T-helper 2 cell treated with Interferon-gamma antibody and Interleukin-4, amounts not matched to agents 100 ng/mL and 5 ng/mL, for 36 hours (primary cell): ENCODE results near the gene SUMO2. TPM values are rescaled to one million over a fixed set of nuclear protein-coding genes. Genes with fewer than 3 reads are reported as not detected.
"Not testable (repeated sequence)": the region's sequence is repeated elsewhere in the genome, so short reads cannot be mapped to it uniquely, and the experiment has no call there.

ENCODE experiments used
- intact Hi-C: fragments of 100-400 bp; cut with micrococcal nuclease; formaldehyde crosslinking; loops from one replicate; pipeline ENCODE4 v1.15.1; 2023
- total RNA-seq: library from RNA; stranded (reverse); gene quantifications from 2 replicates; pipeline ENCODE4 v1.2.3, GENCODE V29; 2022

Gene SUMO2
- total RNA-seq, result 545 and 551 TPM in 2 replicates

DNA sequence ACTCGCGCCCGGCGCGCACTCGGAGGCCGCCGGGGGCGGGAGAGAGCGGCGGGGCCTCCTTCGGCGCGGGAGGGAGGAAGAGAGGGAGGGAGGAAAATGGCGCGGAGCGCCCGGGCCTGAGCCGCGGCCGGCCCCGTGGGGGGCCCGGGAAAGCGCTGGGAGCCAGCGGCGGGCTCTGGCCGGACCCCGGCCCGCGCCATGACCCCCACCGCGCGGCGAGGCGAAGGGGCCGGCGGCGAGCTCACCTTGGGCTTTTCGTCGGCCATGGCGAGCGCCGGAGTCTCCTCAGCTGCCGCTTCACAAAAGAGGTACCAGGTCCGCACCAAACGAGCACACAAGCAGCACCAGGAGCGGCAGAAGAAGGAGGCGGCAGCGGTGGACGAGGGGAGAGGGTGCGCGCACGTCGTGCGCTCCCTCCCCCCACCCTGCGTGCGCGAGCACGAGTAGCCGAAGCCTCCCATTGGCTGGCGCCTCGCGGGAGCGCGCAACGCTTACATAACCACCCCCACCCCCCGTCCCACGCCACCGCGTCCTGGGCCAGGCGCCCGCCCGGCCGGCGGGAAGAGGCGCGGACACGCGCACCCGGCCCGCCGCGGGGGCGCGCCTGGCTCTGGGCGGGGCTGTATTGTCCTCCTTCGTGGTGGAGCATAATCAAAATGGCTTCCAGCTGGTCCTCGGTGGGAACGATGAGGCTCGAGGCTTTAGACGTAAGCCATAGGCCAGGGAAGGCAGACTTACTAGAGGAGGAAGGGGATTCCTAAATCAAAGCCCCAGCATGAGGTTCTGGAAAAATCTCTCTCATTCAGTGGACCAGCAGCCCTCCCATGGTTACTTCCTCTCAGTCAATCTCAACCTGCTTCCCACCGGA is at the start of gene SUMO2:
Gene SUMO2 (minus strand): TSS at position 391 of the 868 bp plus-strand sequence. CDS start 125 bp downstream, at position 266.
- intact Hi-C loops, result loop anchor here (1.0 to 5.0 kb wide), 4 partner anchors 22 to 136 kb away; partner anchors contain the start of genes ATP5PD, JPT1, KCTD2 and MIF4GD

- intact Hi-C loops, result no loop called here
Observed at GRCh38 chr17:75231741-75232464, 49.1 kb upstream of the SUMO2 start.

- intact Hi-C loops, result no loop called here
Observed at GRCh38 chr17:75231071-75231470, 48.3 kb upstream of the SUMO2 start.

- intact Hi-C loops, result no loop called here
Observed at GRCh38 chr17:75228847-75229246, 46.1 kb upstream of the SUMO2 start.

GRCh38 chr17:75228305-75228704 is 45.5 kb upstream of the SUMO2 start:
- intact Hi-C loops, result no loop called here

DNA sequence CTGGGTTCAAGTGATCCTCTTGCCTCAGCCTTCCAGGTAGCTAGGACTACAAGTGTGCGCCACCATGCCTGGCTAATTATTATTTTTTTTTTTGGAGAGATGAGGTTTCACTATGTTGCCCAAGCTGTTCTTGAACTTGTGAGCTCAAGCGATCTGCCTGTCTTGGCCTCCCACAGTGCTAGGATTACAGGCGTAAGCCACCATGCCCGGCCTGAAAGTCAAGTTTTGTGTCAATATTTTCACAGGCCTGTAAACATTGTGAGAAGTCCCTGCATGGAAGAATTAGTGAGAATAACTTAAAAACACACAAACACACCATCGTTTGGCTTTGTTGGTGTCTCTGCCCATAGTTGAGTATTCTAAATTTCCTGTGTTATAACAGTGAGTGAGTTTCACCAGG is 45.0 kb upstream of the SUMO2 start:
- intact Hi-C loops, result no loop called here

- intact Hi-C loops, result no loop called here
Observed at GRCh38 chr17:75225016-75225415, 42.3 kb upstream of the SUMO2 start.

DNA sequence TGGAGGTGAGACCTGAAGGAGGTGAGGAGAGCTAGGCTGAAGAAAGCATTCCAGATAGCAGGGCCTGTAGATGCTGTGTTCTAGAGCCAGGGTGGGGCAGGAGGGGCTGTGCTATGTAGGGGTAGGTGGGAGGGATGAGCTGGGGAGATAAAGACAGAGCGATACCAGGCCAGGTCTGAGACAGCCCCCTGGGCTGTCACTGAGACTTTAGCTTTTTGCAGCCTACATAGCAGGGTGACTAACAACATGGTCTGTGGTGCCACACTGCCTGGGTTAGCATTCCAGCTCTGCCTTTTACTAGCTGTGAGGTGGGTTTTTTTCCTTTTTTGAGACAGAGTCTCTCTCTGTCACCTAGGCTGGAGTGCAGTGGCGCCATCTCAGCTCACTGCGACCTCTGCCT is 37.1 kb upstream of the SUMO2 start:
- intact Hi-C loops, result no loop called here

DNA sequence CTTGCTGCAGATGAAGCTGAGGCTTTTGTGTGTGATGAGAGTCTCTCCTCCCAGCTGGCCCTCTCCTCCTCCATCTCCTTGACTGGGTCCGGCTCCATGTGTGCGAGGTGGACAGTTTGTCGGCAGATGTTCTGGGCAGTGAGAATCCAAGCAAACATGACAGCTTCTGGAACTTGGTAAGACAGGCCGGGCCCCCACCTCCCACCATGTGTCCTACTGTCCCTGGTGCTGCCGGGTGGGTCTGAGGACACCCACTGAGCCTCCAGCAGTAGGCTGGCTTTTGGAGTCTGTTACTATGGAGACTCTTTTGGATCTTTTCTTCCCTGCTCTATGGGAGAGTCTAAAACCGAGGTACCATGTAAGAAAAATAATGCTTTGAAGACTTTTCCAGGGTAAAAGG is 35.4 kb upstream of the SUMO2 start:
- intact Hi-C loops, result no loop called here

- intact Hi-C loops, result no loop called here
Observed at GRCh38 chr17:75209061-75209460, 26.3 kb upstream of the SUMO2 start.

GRCh38 chr17:75208161-75208560 is 25.4 kb upstream of the SUMO2 start:
- intact Hi-C loops, result no loop called here

DNA sequence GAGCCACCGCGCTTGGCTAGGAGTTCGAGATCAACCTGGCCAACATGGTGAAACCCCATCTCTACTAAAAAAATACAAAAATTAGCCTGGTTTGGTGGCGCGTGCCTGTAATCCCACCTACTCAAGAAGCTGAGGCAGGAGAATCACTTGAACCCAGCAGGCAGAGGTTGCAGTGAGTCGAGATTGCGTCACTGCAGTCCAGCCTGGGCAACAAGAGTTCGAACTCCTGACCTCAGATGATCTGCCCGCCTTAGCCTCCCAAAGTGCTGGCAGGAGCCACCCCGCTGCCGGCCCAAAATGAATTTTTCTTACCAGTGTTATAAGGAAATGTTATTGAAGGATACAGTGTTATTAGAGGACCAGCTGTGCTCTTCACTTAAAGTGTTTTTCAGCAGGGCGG is 25.0 kb upstream of the SUMO2 start:
- intact Hi-C loops, result no loop called here

GRCh38 chr17:75207050-75207407 is 24.3 kb upstream of the SUMO2 start:
- intact Hi-C loops, result not testable (repeated sequence)

GRCh38 chr17:75205793-75206163 is 23.0 kb upstream of the SUMO2 start:
- intact Hi-C loops, result loop anchor here (1.0 kb wide), 4 partner anchors 22 to 207 kb away; partner anchors contain the start of genes GGA3, JPT1 and MRPS7

GRCh38 chr17:75205037-75205792 is 22.5 kb upstream of the SUMO2 start, which contains the start of gene NUP85:
Gene NUP85 (plus strand): TSS chr17:75205679. CDS start chr17:75205762, 83 bp downstream.
- intact Hi-C loops, result loop anchor here (1.0 kb wide), 4 partner anchors 22 to 207 kb away; partner anchors contain the start of genes GGA3, JPT1 and MRPS7

DNA sequence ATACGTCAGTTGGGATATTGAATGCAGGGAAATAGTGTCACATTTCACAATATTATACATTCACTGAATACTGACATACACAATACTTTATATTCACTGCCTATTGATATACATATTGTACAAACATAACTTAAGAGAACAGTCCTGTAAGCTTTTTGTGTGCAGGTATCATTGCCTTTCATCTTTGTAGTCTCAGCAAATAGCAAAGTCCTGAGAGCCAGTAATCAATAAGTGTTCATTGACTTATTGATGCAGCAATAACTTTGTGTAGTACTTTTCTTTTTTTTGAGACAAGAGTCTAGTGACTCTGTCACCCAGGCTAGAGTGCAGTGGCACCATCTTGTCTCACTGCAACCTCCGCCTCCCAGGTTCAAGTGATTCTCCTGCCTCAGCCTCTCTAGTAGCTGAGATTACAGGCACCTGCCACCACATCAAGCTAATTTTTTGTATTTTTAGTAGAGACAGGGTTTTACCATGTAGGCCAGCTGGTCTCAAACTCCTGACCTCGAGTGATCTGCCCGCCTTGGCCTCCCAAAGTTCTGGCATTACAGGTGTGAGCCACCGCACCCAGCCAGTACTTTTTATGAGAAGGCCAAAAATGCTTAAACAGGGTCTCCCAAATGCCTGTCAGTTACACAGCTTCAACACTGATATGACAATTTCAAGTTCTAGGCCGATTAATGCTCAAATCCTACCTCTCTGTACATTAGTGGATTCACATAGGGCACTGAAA is 17.3 kb upstream of the SUMO2 start:
- intact Hi-C loops, result loop anchor here (2.0 to 5.0 kb wide), 2 partner anchors 29 to 68 kb away; partner anchors contain the start of gene NT5C

GRCh38 chr17:75194879-75195278 is 12.1 kb upstream of the SUMO2 start:
- intact Hi-C loops, result no loop called here

- intact Hi-C loops, result no loop called here
Observed at GRCh38 chr17:75191584-75191983, 8.8 kb upstream of the SUMO2 start.

GRCh38 chr17:75188614-75189013 is 5.9 kb upstream of the SUMO2 start:
- intact Hi-C loops, result no loop called here
